Suprapubic skin (tissue), 4 donors: ENCODE measurements around the gene SFTPB.

ENCODE experiments used
- CTCF ChIP-seq, 2 donors: fragments of 200-600 bp in 1 of 2; fragments of 450-650 bp in 1 of 2; sonication (generic) in 1 of 2; IDR thresholded peaks; one replicate each; pipeline ENCODE4 v1.5.1; 2016 to 2019; ENCODE audit warnings: antibody characterized with exemption in 2 of 2, mild to moderate bottlenecking in 1 of 2, moderate library complexity in 1 of 2
- POLR2A ChIP-seq, 2 donors: fragments of 450-650 bp; IDR thresholded peaks; one replicate each; pipeline ENCODE4 v1.6.1; 2017; ENCODE audit warnings: antibody characterized with exemption in 2 of 2, mild to moderate bottlenecking in 2 of 2, moderate library complexity in 2 of 2
- POLR2AphosphoS5 ChIP-seq, 3 donors: sonication (generic); formaldehyde crosslinking; IDR thresholded peaks; one replicate each; pipeline ENCODE4 v1.6.1; 2017; ENCODE audit warnings: antibody characterized with exemption in 3 of 3

GRCh38 chr2:85678794-85679672 is 11.0 kb upstream of the SFTPB start:
- TF ChIP-seq POLR2A (IDR thresholded peaks at IDR 0.05) (no peak), POLR2AphosphoS5 (IDR thresholded peaks at IDR 0.05) (peak in 1 of 3 donors; percentile 36), CTCF (IDR thresholded peaks at IDR 0.05) (peak; percentile 86 to 99)
